HCT116 (cell line): ENCODE results near the gene MTERF4. TPM values are rescaled to one million over a fixed set of nuclear protein-coding genes. Genes with fewer than 3 reads are reported as not detected.

Experiments
- ATAC-seq: fragments of 200-7000 bp; cut with Tn5 transposase; 2 replicates; pipeline ENCODE4 v1.9.1; 2020; ENCODE audit warnings: mild to moderate bottlenecking, moderate library complexity
- BruUV-seq: library from RNA; stranded (reverse); fragments of 400-500 nt; replicated peaks from 2 replicates; lab custom pipeline; 2021; lab: Mats Ljungman, UMichigan
- CTCF ChIA-PET: fragments of 300-600 bp; sonication (Branson Sonifier 250); formaldehyde crosslinking; loops from one replicate; lab custom pipeline; 2021; ENCODE audit warnings: antibody characterized with exemption; lab: Charles Lee
- POLR2A ChIA-PET: fragments of 300-600, 350-600 bp; sonication (Branson Sonifier 250); formaldehyde crosslinking; loops from one replicate; lab custom pipeline; 2021; ENCODE audit warnings: antibody characterized with exemption; lab: Charles Lee
- RAD21 ChIA-PET, 2 experiments: fragments of 300-600 bp; sonication (Branson Sonifier 250); formaldehyde crosslinking; loops; one replicate each; lab custom pipeline; 2023; ENCODE audit warnings: low total read pairs in 2 of 2; ENCODE audit not compliant: uncharacterized antibody in 2 of 2, unreplicated experiment in 2 of 2, low non-redundant PET in 1 of 2; lab: Charles Lee
- DNase-seq: peaks from one replicate; pipeline ENCODE4 v3.0.0-alpha.2; 2010; ENCODE audit warnings: low read depth, low spot score
- H2AFZ ChIP-seq: fragments of 200-600 bp; shearing (Covaris generic), sonication (generic); 2 replicates; pipeline ENCODE4 v1.6.1; 2017; ENCODE audit warnings: low read depth, mixed run types, mixed read lengths, antibody characterized with exemption, low read length; ENCODE audit not compliant: poor library complexity, severe bottlenecking
- H3K27ac ChIP-seq: 2 replicates; pipeline ENCODE4 v1.5.1; 2012; ENCODE audit warnings: low read depth, low read length
- H3K27me3 ChIP-seq: fragments of 200-600 bp; sonication (generic); 2 replicates; pipeline ENCODE4 v1.6.1; 2016; ENCODE audit warnings: mixed run types, low read length, mixed read lengths; ENCODE audit not compliant: insufficient read depth
- H3K36me3 ChIP-seq, 2 experiments: fragments of 200-500 bp in 1 of 2; fragments of 200-600 bp in 1 of 2; sonication (Bioruptor generic) in 1 of 2; sonication (generic) in 1 of 2; 2 replicates each; pipeline versions ENCODE4 v1.5.1 to v1.6.1; 2014 to 2016; ENCODE audit warnings: low read length in 2 of 2, inconsistent platforms in 1 of 2, mixed read lengths in 1 of 2, mixed run types in 1 of 2; ENCODE audit not compliant: insufficient read depth in 2 of 2, control insufficient read depth in 1 of 2
- H3K4me1 ChIP-seq, 2 experiments: fragments of 200-600 bp in 1 of 2; sonication (generic) in 1 of 2; 2 replicates each; pipeline versions ENCODE4 v1.5.1 to v1.6.1; 2012 to 2017; ENCODE audit warnings: low read length in 2 of 2, inconsistent platforms in 1 of 2, mild to moderate bottlenecking in 1 of 2, mixed read lengths in 1 of 2, mixed run types in 1 of 2, moderate library complexity in 1 of 2; ENCODE audit not compliant: insufficient read depth in 2 of 2, control insufficient read depth in 1 of 2
- H3K4me2 ChIP-seq: fragments of 200-600 bp; sonication (generic); 2 replicates; pipeline ENCODE4 v1.6.1; 2017; ENCODE audit warnings: mixed run types, low read length, mixed read lengths
- H3K4me3 ChIP-seq, 2 experiments: fragments of 200-600 bp in 1 of 2; sonication (generic) in 1 of 2; replicated peaks in 1 of 2; 2 replicates each; pipeline ENCODE4 v1.5.1; 2011 to 2016; ENCODE audit warnings: low read length in 2 of 2, control low read depth in 1 of 2, low read depth in 1 of 2, mild to moderate bottlenecking in 1 of 2, mixed read lengths in 1 of 2, mixed run types in 1 of 2
- H3K79me2 ChIP-seq: fragments of 200-600 bp; sonication (generic); 2 replicates; pipeline ENCODE4 v1.6.1; 2017; ENCODE audit warnings: mild to moderate bottlenecking, mixed run types, low read length, moderate library complexity, mixed read lengths; ENCODE audit not compliant: insufficient read depth
- H3K9ac ChIP-seq: fragments of 200-600 bp; sonication (generic); 2 replicates; pipeline ENCODE4 v1.6.1; 2016; ENCODE audit warnings: low read length, mixed read lengths
- H3K9me2 ChIP-seq: fragments of 200-600 bp; sonication (generic), shearing (Covaris generic); 2 replicates; pipeline ENCODE4 v1.6.1; 2017; ENCODE audit warnings: mixed run types, mild to moderate bottlenecking, moderate library complexity; ENCODE audit not compliant: insufficient read depth
- H3K9me3 ChIP-seq, 2 experiments: fragments of 200-500 bp in 1 of 2; fragments of 200-600 bp in 1 of 2; sonication (Bioruptor generic) in 1 of 2; sonication (generic) in 1 of 2; 2 replicates each; pipeline ENCODE4 v1.6.1; 2014 to 2017; ENCODE audit warnings: low read length in 2 of 2, mixed read lengths in 2 of 2, inconsistent platforms in 1 of 2, low read depth in 1 of 2, mild to moderate bottlenecking in 1 of 2, mixed run types in 1 of 2, moderate library complexity in 1 of 2; ENCODE audit not compliant: control insufficient read depth in 1 of 2, insufficient read depth in 1 of 2
- H4K20me1 ChIP-seq: fragments of 200-600 bp; sonication (generic), shearing (Covaris generic); 2 replicates; pipeline ENCODE4 v1.6.1; 2017; ENCODE audit warnings: mixed run types, mild to moderate bottlenecking, moderate library complexity; ENCODE audit not compliant: insufficient read depth
- CBX3 ChIP-seq: IDR thresholded peaks from 2 replicates; pipeline ENCODE4 v1.6.1; 2012; ENCODE audit warnings: low read depth
- CEBPB ChIP-seq: IDR thresholded peaks from 2 replicates; pipeline ENCODE4 v1.6.1; 2012; ENCODE audit warnings: low read depth
- EGR1 ChIP-seq: IDR thresholded peaks from 2 replicates; pipeline ENCODE4 v1.6.1; 2012; ENCODE audit warnings: low read depth
- EZH2 ChIP-seq: fragments of 200-600 bp; sonication (generic); IDR thresholded peaks from 2 replicates; pipeline ENCODE4 v1.6.1; 2017; ENCODE audit warnings: antibody characterized with exemption, mixed run types
- EZH2phosphoT487 ChIP-seq: fragments of 200-600 bp; IDR thresholded peaks from 2 replicates; pipeline ENCODE4 v1.6.1; 2018; ENCODE audit warnings: antibody characterized with exemption, borderline replicate concordance
- FOSL1 ChIP-seq: IDR thresholded peaks from 2 replicates; pipeline ENCODE4 v1.6.1; 2012; ENCODE audit warnings: low read depth
- JUND ChIP-seq: IDR thresholded peaks from 2 replicates; pipeline ENCODE4 v1.6.1; 2012
- POLR2AphosphoS5 ChIP-seq: IDR thresholded peaks from 2 replicates; pipeline ENCODE4 v1.6.1; 2011; ENCODE audit warnings: mild to moderate bottlenecking, low read depth, low read length, moderate library complexity
- RAD21 ChIP-seq: IDR thresholded peaks from 2 replicates; pipeline ENCODE4 v1.6.1; 2012; ENCODE audit warnings: low read depth, mild to moderate bottlenecking
- SIN3A ChIP-seq: IDR thresholded peaks from 2 replicates; pipeline ENCODE4 v1.6.1; 2012; ENCODE audit warnings: low read depth
- SRF ChIP-seq: IDR thresholded peaks from 2 replicates; pipeline ENCODE4 v1.6.1; 2012; ENCODE audit warnings: low read depth
- TCF7L2 ChIP-seq: IDR thresholded peaks from 2 replicates; pipeline ENCODE4 v1.7.0; 2011; ENCODE audit warnings: borderline replicate concordance, inconsistent platforms; ENCODE audit not compliant: insufficient read depth, insufficient read length; ENCODE audit errors: extremely low read depth
- ZFX ChIP-seq: fragments of 450-650 bp; IDR thresholded peaks from 2 replicates; pipeline ENCODE4 v1.6.1; 2017
- ZNF274 ChIP-seq: fragments of 200-500 bp; sonication (Bioruptor generic); IDR thresholded peaks from 2 replicates; pipeline ENCODE4 v1.6.1; 2014; ENCODE audit warnings: mild to moderate bottlenecking, low read depth, low read length, inconsistent platforms
- intact Hi-C: fragments of 100-400 bp; cut with micrococcal nuclease; formaldehyde crosslinking; loops from 2 replicates; pipeline ENCODE4 v1.10.0; 2022
- total RNA-seq: library from RNA; stranded (reverse); gene quantifications from one replicate; pipeline ENCODE4 v1.2.1, GENCODE V29; 2021; ENCODE audit not compliant: unreplicated experiment
- TF ChIP-seq, protein P1 (sequence below): IDR thresholded peaks from 2 replicates; pipeline ENCODE4 v1.6.1; 2012
- TF ChIP-seq, protein P2 (sequence below): IDR thresholded peaks from 2 replicates; pipeline ENCODE4 v1.6.1; 2011; ENCODE audit warnings: mild to moderate bottlenecking, low read length, moderate library complexity; ENCODE audit not compliant: insufficient replicate concordance; ENCODE audit errors: extremely low read depth
- TF ChIP-seq, protein P3 (sequence below), 3 experiments: fragments of 200-600 bp in 1 of 3; sonication (generic) in 1 of 3; IDR thresholded peaks in 2 of 3; conservative IDR thresholded peaks in 1 of 3; 2 replicates each; pipeline ENCODE4 v1.5.1; 2012 to 2017; ENCODE audit warnings: low read depth in 2 of 3, low read length in 2 of 3, antibody characterized with exemption in 1 of 3, borderline replicate concordance in 1 of 3, control low read depth in 1 of 3, mild to moderate bottlenecking in 1 of 3, mixed read lengths in 1 of 3, mixed run types in 1 of 3, moderate library complexity in 1 of 3; ENCODE audit not compliant: insufficient read depth in 1 of 3

The MTERF4 gene
- total RNA-seq, 1 experiment from 2014 or later: 25.5 TPM

DNA sequence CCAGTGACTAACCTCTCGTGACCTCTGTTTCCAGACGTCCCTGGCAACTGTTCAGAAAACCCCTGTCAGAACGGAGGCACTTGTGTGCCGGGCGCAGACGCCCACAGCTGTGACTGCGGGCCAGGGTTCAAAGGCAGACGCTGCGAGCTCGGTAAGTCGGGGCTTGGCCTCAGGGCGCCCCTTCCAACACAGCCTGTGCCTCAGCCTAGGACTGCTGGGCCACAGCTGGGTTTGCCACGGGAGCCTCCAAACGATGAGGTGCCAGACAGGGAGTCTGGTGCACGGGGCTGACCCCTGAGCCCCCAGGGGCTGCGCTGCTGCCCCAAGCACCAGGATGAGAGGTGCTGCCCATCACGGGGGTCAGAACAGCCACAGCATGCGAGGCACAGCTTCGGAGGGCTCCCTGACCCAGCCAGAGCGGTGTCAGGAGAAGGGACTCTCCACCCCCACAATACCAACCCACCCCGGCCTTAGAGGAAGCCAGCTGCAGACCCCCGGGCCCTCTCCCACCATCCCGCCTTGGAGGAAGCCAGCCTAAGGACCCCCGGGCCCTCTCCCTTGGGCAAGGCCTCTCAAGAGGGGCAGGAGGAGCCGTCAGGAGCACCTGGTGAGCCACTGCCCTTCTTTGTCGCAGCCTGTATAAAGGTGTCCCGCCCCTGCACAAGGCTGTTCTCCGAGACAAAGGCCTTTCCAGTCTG is 20.3 kb downstream of the MTERF4 start:
- no peaks in the 10 kb centered on the region for H4K20me1 ChIP-seq
- peaks cover 0 to 6% of the 10 kb centered on the region in 2 experiments; a peak in 2 of 4 replicates for H3K36me3 ChIP-seq
- no peaks in the 10 kb centered on the region for H3K27me3 ChIP-seq
- ChIA-PET RAD21 (no interaction called here), POLR2A (no interaction called here), CTCF (no interaction called here)
- H3K9ac ChIP-seq: no peak overlapping the region
- ATAC-seq: no peak
- no TSS peak for BruUV-seq
- no peak for DNase-seq
- H3K4me2 ChIP-seq: no peak overlapping the region
- no peak overlapping the region for H3K27ac ChIP-seq
- no peaks in the 10 kb centered on the region for H3K9me2 ChIP-seq
- TF ChIP-seq, protein P1, sequence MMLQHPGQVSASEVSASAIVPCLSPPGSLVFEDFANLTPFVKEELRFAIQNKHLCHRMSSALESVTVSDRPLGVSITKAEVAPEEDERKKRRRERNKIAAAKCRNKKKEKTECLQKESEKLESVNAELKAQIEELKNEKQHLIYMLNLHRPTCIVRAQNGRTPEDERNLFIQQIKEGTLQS: no peak
- H3K4me3 ChIP-seq: no peak overlapping the region
- intact Hi-C loops: no loop called here
- H3K4me1 ChIP-seq: no peaks in the 10 kb centered on the region
- H2AFZ ChIP-seq: no peak overlapping the region
- H3K79me2 ChIP-seq: no peaks in the 10 kb centered on the region
- no peaks in the 10 kb centered on the region for H3K9me3 ChIP-seq

DNA sequence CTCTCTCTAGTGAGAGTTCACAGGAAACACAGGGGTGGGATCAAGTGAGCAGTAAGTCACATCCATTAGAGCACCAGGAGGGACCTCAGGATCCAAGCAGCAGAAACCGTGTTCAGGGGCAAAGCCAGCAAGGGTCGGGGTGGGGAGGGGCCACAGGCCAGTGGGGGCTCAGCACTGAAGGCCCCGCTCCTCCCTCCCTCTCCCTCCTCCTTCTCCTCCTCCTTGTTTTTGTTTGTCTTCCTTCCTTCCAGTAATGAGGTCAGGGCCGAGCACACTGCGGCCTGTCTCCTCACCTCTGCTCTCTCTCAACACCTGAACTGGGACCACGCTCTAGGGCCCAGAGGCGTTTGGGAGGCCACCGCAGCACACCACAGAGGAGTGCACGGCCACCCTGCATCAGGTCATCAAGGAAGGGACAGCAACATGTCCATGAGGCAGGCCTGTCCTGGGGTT is 20.9 kb downstream of the MTERF4 start:
- Histone ChIP-seq H3K27ac (no peak overlapping the region), H3K4me1 (no peaks in the 10 kb centered on the region), H3K27me3 (no peaks in the 10 kb centered on the region), H2AFZ (no peak overlapping the region), H3K9me2 (no peaks in the 10 kb centered on the region), H4K20me1 (no peaks in the 10 kb centered on the region), H3K79me2 (no peaks in the 10 kb centered on the region), H3K9ac (no peak overlapping the region), H3K36me3 (peaks cover 0 to under 1% of the 10 kb centered on the region in 2 experiments; a peak in 1 of 4 replicates), H3K4me3 (no peak overlapping the region), H3K4me2 (no peak overlapping the region), H3K9me3 (no peaks in the 10 kb centered on the region)
- DNase-seq: no peak
- RAD21 ChIA-PET: no interaction called here
- intact Hi-C loops: no loop called here
- no TSS peak for BruUV-seq
- ATAC-seq: no peak
- CTCF ChIA-PET: no interaction called here
- POLR2A ChIA-PET: no interaction called here
- no peak for TF ChIP-seq EZH2phosphoT487
- TF ChIP-seq RAD21: no peak
- no peak for TF ChIP-seq EGR1
- no peak for TF ChIP-seq TCF7L2
- no peak for TF ChIP-seq EZH2
- TF ChIP-seq POLR2AphosphoS5: no peak
- no peak for TF ChIP-seq JUND
- TF ChIP-seq ZNF274: no peak
- TF ChIP-seq ZFX: no peak
- TF ChIP-seq, protein P2, sequence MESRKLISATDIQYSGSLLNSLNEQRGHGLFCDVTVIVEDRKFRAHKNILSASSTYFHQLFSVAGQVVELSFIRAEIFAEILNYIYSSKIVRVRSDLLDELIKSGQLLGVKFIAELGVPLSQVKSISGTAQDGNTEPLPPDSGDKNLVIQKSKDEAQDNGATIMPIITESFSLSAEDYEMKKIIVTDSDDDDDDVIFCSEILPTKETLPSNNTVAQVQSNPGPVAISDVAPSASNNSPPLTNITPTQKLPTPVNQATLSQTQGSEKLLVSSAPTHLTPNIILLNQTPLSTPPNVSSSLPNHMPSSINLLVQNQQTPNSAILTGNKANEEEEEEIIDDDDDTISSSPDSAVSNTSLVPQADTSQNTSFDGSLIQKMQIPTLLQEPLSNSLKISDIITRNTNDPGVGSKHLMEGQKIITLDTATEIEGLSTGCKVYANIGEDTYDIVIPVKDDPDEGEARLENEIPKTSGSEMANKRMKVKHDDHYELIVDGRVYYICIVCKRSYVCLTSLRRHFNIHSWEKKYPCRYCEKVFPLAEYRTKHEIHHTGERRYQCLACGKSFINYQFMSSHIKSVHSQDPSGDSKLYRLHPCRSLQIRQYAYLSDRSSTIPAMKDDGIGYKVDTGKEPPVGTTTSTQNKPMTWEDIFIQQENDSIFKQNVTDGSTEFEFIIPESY: no peak
- no peak for TF ChIP-seq CBX3
- TF ChIP-seq FOSL1: no peak
- no peak for TF ChIP-seq SIN3A
- TF ChIP-seq, protein P3, sequence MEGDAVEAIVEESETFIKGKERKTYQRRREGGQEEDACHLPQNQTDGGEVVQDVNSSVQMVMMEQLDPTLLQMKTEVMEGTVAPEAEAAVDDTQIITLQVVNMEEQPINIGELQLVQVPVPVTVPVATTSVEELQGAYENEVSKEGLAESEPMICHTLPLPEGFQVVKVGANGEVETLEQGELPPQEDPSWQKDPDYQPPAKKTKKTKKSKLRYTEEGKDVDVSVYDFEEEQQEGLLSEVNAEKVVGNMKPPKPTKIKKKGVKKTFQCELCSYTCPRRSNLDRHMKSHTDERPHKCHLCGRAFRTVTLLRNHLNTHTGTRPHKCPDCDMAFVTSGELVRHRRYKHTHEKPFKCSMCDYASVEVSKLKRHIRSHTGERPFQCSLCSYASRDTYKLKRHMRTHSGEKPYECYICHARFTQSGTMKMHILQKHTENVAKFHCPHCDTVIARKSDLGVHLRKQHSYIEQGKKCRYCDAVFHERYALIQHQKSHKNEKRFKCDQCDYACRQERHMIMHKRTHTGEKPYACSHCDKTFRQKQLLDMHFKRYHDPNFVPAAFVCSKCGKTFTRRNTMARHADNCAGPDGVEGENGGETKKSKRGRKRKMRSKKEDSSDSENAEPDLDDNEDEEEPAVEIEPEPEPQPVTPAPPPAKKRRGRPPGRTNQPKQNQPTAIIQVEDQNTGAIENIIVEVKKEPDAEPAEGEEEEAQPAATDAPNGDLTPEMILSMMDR (IDR thresholded peaks at IDR 0.05 in 2 of 3, conservative IDR thresholded peaks at IDR 0.05 in 1 of 3; ENCODE audit: borderline replicate concordance in 1 of 3, insufficient read depth in 1 of 3, low read depth in 2 of 3, low read length in 2 of 3): no peak
- no peak for TF ChIP-seq SRF
- no peak for TF ChIP-seq CEBPB
